ENCODE measurements around the gene DCAF10. TPM values are rescaled to one million over a fixed set of nuclear protein-coding genes. Genes with fewer than 3 reads are reported as not detected.

Gene DCAF10
- total RNA-seq, 1 experiment from 2014 or later, result 5.7 TPM

DNA sequence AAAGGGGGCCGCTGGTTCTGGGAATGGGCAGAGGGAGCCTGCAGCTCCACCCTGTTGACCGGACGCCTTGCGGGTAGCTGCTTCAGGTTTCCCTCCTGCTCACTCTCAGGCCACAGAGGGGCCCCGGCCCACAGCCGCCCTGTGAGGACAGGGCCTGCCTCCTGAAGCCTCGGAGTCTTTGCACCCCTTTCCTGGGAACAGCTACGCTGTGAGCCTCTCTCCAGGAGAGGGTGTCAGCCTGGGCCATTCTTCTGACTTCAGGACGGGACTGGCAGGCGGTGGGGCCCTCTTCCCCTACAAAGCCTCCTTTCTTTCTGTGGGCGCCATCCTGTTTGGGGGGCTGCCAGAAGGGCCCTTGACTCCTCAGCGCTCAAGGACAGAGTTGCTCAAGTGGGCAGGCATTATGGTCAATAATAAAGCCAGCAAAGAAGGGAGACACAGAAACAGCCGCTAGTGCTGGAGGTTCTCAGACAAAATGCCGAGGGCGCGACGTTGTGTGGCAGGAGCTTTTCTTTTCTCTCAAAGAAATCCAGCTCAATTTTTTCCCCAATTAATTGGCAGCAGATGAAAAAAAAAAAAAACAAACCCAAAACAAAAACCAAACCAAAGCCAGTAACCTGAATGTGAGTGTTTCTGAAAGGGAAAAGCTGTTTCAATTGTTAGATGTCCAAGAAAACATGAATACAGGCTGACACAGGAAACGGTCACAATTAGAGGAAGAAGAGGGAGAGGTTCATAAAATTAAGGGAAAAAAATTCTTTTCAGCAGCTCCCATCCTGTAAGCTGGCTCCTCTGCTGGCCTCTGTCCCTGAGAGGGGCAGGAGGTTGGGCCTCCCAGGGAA is 116.1 kb downstream of the DCAF10 start:
- TF ChIP-seq CTCF (IDR thresholded peaks at IDR 0.05; ENCODE audit: unreplicated experiment), result no peak
- Mint-ChIP-seq H3K27me3 (ENCODE audit: unreplicated experiment) (no peaks in the 10 kb centered on the region), H3K27ac (ENCODE audit: unreplicated experiment) (no peak overlapping the region), H3K4me1 (ENCODE audit: low read depth, unreplicated experiment) (no peaks in the 10 kb centered on the region), H3K36me3 (ENCODE audit: insufficient read depth, unreplicated experiment) (no peaks in the 10 kb centered on the region), H3K4me3 (ENCODE audit: low read depth, unreplicated experiment) (no peak overlapping the region), H3K9me3 (ENCODE audit: low read depth, unreplicated experiment) (no peaks in the 10 kb centered on the region)
- no peak for DNase-seq
- no TSS peak for BruUV-seq (replicated peaks)
- CTCF ChIA-PET, result no interaction called here
- intact Hi-C loops (cut with micrococcal nuclease; ENCODE audit: unreplicated experiment), result no loop called here

Other genes with a start within 250 kb of the DCAF10 start
- gene FBXO10, start 224.4 kb upstream of the DCAF10 start, total RNA-seq (2022), result 0.94 and 1.1 TPM in 2 replicates
- 49.3 and 55.8 TPM in 2 replicates for gene TOMM5, start 208.2 kb upstream of the DCAF10 start, total RNA-seq (2022)
- gene FRMPD1, start 149.8 kb upstream of the DCAF10 start, total RNA-seq (2022), result not detected in 2 replicates
- 4.1 and 5.6 TPM in 2 replicates for gene TRMT10B, start 47.0 kb upstream of the DCAF10 start, total RNA-seq (2022)
- 12.2 and 20.1 TPM in 2 replicates for gene EXOSC3, start 15.7 kb upstream of the DCAF10 start, total RNA-seq (2022)
- gene SLC25A51, start 103.3 kb downstream of the DCAF10 start, total RNA-seq (2022), result 9.3 and 10.3 TPM in 2 replicates